Motor neuron (in vitro differentiated cells): ENCODE results near the gene DDX56. TPM values are rescaled to one million over a fixed set of nuclear protein-coding genes. Genes with fewer than 3 reads are reported as not detected.

ENCODE experiments used
- ATAC-seq, 8 experiments: fragments of 200-7000 bp; cut with Tn5 transposase; replicated peaks in 6 of 8; 2 replicates each; pipeline ENCODE4 v1.8.0; 2021; ENCODE audit warnings: mild to moderate bottlenecking in 8 of 8, moderate library complexity in 8 of 8
- H3K27ac ChIP-seq, 2 donors: fragments of 250-450 bp; sonication (Bioruptor Pico); 2 replicates each; pipeline ENCODE4 v1.9.0; 2021; ENCODE audit warnings: antibody characterized with exemption in 2 of 2, mild to moderate bottlenecking in 2 of 2, moderate library complexity in 1 of 2
- H3K4me1 ChIP-seq, 2 donors: fragments of 250-450 bp; sonication (Bioruptor Pico); replicated peaks in 1 of 2; 2 replicates each; pipeline ENCODE4 v1.6.1; 2021; ENCODE audit warnings: antibody characterized with exemption in 2 of 2, mild to moderate bottlenecking in 2 of 2, moderate library complexity in 1 of 2
- H3K4me3 ChIP-seq, 5 donors: fragments of 250-450 bp; sonication (Bioruptor Pico); 2 replicates each; pipeline ENCODE4 v1.9.0; 2021; ENCODE audit warnings: antibody characterized with exemption in 5 of 5, mild to moderate bottlenecking in 5 of 5, moderate library complexity in 4 of 5
- WGBS, 10 experiments: fragments of 450-650 bp; shearing (Covaris generic); methylation state at CpG; one replicate each; pipeline ENCODE4 v1.0.0; 2022; 5-methylcytosine and 5-hydroxymethylcytosine counted together
- in situ Hi-C, 9 experiments: fragments of 400-800 bp; cut with MboI; loops; one replicate each; pipeline ENCODE4 v1.15.0; 2021; ENCODE audit warnings: low sequenced_read_pairs in 9 of 9, low pct_unique_long_range_greater_than_20kb in 2 of 9; ENCODE audit not compliant: unreplicated experiment in 9 of 9
- total RNA-seq, 8 experiments: library from RNA; unstranded; fragments of 300-600 nt; gene quantifications; 2 replicates each; pipeline versions ENCODE4 v1.2.3 to v1.2.4, GENCODE V29; 2022

Gene DDX56
- total RNA-seq, 8 experiments from 2014 or later, result 28.8 to 97.6 (median 48.1) TPM

- Histone ChIP-seq H3K4me3 (peak overlapping the region in 3 of 5 donors; percentile 74 to 87 (median 77)), H3K4me1 (peaks cover 12 to 16% of the 10 kb centered on the region in 2 donors), H3K27ac (peak overlapping the region in 1 of 2 donors; percentile 87)
- in situ Hi-C loops, result loop anchor here in 6 of 9 experiments (25.0 kb wide), 4 partner anchors 179 to 554 kb away; partner anchors contain the start of genes H2AZ2 (in 3 of the 6) and TBRG4 (in 1 of the 6)
- no peak for ATAC-seq
- 83 to 100% (median 96%) methylated on average over 2 to 13 of the region's 13 CpGs for WGBS, 10 experiments
Measured at GRCh38 chr7:44583146-44583865, 9.6 kb upstream of the DDX56 start.

- peaks cover 12 to 16% of the 10 kb centered on the region in 2 donors for H3K4me1 ChIP-seq
- peak within 1 kb of the TSS; percentile 87 to 92 for H3K27ac ChIP-seq
- peak within 1 kb of the TSS; percentile 53 to 87 (median 74) for H3K4me3 ChIP-seq
- peak; percentile 82 to 96 (median 94) for ATAC-seq
- in situ Hi-C loops, result loop anchor here in 6 of 9 experiments (25.0 kb wide), 4 partner anchors 180 to 555 kb away; partner anchors contain the start of genes H2AZ2 (in 3 of the 6) and TBRG4 (in 1 of the 6)
- 0% methylated on average over 1 to 2 of the region's 71 CpGs; no CpG with 5 or more reads in 8 of the 10 experiments for WGBS, 10 experiments
Measured at GRCh38 chr7:44581879-44582603, 8.3 kb upstream of the DDX56 start, which contains the start of gene TMED4. TSS of gene TMED4 (minus strand) at chr7:44582231. CDS start at chr7:44582206, 25 bp downstream.

- 6 to 100% (median 49%) methylated on average over 1 to 14 of the region's 30 CpGs; no CpG with 5 or more reads in 1 of the 10 experiments for WGBS, 10 experiments
- Histone ChIP-seq H3K4me3 (peak overlapping the region; percentile 53 to 87 (median 74)), H3K4me1 (peaks cover 12 to 16% of the 10 kb centered on the region in 2 donors), H3K27ac (peak overlapping the region; percentile 87 to 92)
- peak in 3 of 8 experiments; percentile 1 to 15 (median 10) for ATAC-seq
- in situ Hi-C loops, result loop anchor here in 6 of 9 experiments (25.0 kb wide), 4 partner anchors 181 to 556 kb away; partner anchors contain the start of genes H2AZ2 (in 3 of the 6) and TBRG4 (in 1 of the 6)
Measured at GRCh38 chr7:44580945-44581878, 7.5 kb upstream of the DDX56 start.

GRCh38 chr7:44576228-44576627 is 2.5 kb upstream of the DDX56 start:
- Histone ChIP-seq H3K4me3 (no peak overlapping the region), H3K4me1 (peaks cover 13 to 24% of the 10 kb centered on the region in 2 donors), H3K27ac (no peak overlapping the region)
- ATAC-seq, result no peak
- in situ Hi-C loops, result loop anchor here in 6 of 9 experiments (25.0 kb wide), 4 partner anchors 186 to 561 kb away; partner anchors contain the start of genes H2AZ2 (in 3 of the 6) and TBRG4 (in 1 of the 6)
- WGBS, 10 experiments, result 0 to 100% (median 89%) methylated on average over 1 to 2 of the region's 2 CpGs; no CpG with 5 or more reads in 2 of the 10 experiments

GRCh38 chr7:44575054-44575453 is 1.3 kb upstream of the DDX56 start:
- H3K4me3 ChIP-seq, result no peak overlapping the region
- in situ Hi-C loops, result loop anchor here in 6 of 9 experiments (25.0 kb wide), 4 partner anchors 187 to 562 kb away; partner anchors contain the start of genes H2AZ2 (in 3 of the 6) and TBRG4 (in 1 of the 6)

GRCh38 chr7:44574287-44574872 is 672 bp upstream of the DDX56 start:
- no peak for ATAC-seq
- Histone ChIP-seq H3K4me3 (peak overlapping the region; percentile 85 to 95 (median 88)), H3K4me1 (peaks cover 5 to 12% of the 10 kb centered on the region in 2 donors), H3K27ac (peak overlapping the region; percentile 88 to 92)
- 0 to 80% (median 5%) methylated on average over 1 to 8 of the region's 18 CpGs; no CpG with 5 or more reads in 3 of the 10 experiments for WGBS, 10 experiments
- in situ Hi-C loops, result loop anchor here in 1 of 9 experiments (25.0 kb wide), 1 partner anchor 337 kb away; no protein-coding TSS in a partner anchor

More at GRCh38 chr7:44575054-44575453, 1.3 kb upstream of the DDX56 start:
- Histone ChIP-seq H3K27ac (no peak overlapping the region), H3K4me1 (peaks cover 5 to 13% of the 10 kb centered on the region in 2 donors)
- ATAC-seq, result no peak

- no peak for ATAC-seq
- 43 to 83% (median 69%) methylated on average over 2 to 4 of the region's 5 CpGs; no CpG with 5 or more reads in 5 of the 10 experiments for WGBS, 10 experiments
- Histone ChIP-seq H3K27ac (no peak overlapping the region), H3K4me1 (peaks cover 5 to 12% of the 10 kb centered on the region in 2 donors), H3K4me3 (peak overlapping the region; percentile 85 to 95 (median 88))
- in situ Hi-C loops, result loop anchor here in 1 of 9 experiments (25.0 kb wide), 1 partner anchor 335 kb away; no protein-coding TSS in a partner anchor
Measured at GRCh38 chr7:44572771-44573170, 937 bp downstream of the DDX56 start.

- no peak for ATAC-seq
Measured at GRCh38 chr7:44569959-44570358, 3.7 kb downstream of the DDX56 start.

GRCh38 chr7:44568771-44569560 is 4.7 kb downstream of the DDX56 start:
- peaks cover 5 to 6% of the 10 kb centered on the region in 2 donors for H3K4me1 ChIP-seq
- in situ Hi-C loops, result loop anchor here in 1 of 9 experiments (25.0 kb wide), 1 partner anchor 332 kb away; no protein-coding TSS in a partner anchor
- H3K4me3 ChIP-seq, result no peak overlapping the region
- WGBS, 10 experiments, result 20 to 100% (median 91%) methylated on average over 1 to 6 of the region's 17 CpGs; no CpG with 5 or more reads in 4 of the 10 experiments
- no peak for ATAC-seq
- H3K27ac ChIP-seq, result no peak overlapping the region

More at GRCh38 chr7:44569959-44570358, 3.7 kb downstream of the DDX56 start:
- no peak overlapping the region for H3K4me3 ChIP-seq
- in situ Hi-C loops, result loop anchor here in 1 of 9 experiments (25.0 kb wide), 1 partner anchor 333 kb away; no protein-coding TSS in a partner anchor
- WGBS, 10 experiments, result 90 to 100% (median 98%) methylated on average over 1 to 7 of the region's 9 CpGs; no CpG with 5 or more reads in 3 of the 10 experiments
- no peak overlapping the region for H3K27ac ChIP-seq
- H3K4me1 ChIP-seq, result peaks cover 5 to 10% of the 10 kb centered on the region in 2 donors

GRCh38 chr7:44567884-44568283 is 5.8 kb downstream of the DDX56 start:
- ATAC-seq, result no peak
- H3K4me1 ChIP-seq, result peaks cover 4 to 5% of the 10 kb centered on the region in 2 donors
- no peak overlapping the region for H3K27ac ChIP-seq
- no peak overlapping the region for H3K4me3 ChIP-seq
- in situ Hi-C loops, result loop anchor here in 1 of 9 experiments (25.0 kb wide), 1 partner anchor 331 kb away; no protein-coding TSS in a partner anchor
- 94 to 100% (median 100%) methylated on average over 2 to 3 of the region's 6 CpGs; no CpG with 5 or more reads in 6 of the 10 experiments for WGBS, 10 experiments
